ENCODE results near the gene SORCS1.

Gene SORCS1

DNA sequence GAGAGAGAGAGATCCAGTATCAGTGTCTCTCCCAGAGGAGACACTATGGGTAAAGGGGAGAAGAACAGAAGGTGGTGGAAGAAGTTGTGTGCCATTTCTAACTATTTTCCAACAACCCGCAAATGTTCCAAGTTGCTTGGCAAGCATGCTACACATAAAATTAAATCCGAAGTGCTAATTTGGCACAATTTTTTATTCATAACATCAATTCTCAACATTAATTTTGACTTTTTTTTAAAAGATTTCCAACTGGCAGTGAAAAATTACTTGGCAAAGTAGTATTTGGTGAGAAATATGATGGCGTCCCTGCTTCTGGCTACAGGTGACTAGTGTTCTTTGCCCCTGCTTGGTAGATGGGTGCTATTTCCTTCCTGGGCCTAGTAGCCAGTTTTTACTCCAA is 622.0 kb downstream of the SORCS1 start:
- no peak overlapping the region for H3K27ac ChIP-seq (ENCODE audit: low read depth, low read length)
- no peaks in the 10 kb centered on the region for H4K20me1 ChIP-seq (ENCODE audit: control insufficient read depth, insufficient read depth, low read depth, low read length)
- no peaks in the 10 kb centered on the region for H3K79me2 ChIP-seq (ENCODE audit: control insufficient read depth, low read length)
- H3K27me3 ChIP-seq (ENCODE audit: control insufficient read depth, low read length): no peaks in the 10 kb centered on the region
- no peaks in the 10 kb centered on the region for H3K9me3 ChIP-seq (ENCODE audit: control insufficient read depth, insufficient read depth, low read length)
- no peaks in the 10 kb centered on the region for H3K4me1 ChIP-seq (ENCODE audit: control insufficient read depth, low read length)
- H3K4me3 ChIP-seq (ENCODE audit: low read length): no peak overlapping the region
- TF ChIP-seq, protein P1, sequence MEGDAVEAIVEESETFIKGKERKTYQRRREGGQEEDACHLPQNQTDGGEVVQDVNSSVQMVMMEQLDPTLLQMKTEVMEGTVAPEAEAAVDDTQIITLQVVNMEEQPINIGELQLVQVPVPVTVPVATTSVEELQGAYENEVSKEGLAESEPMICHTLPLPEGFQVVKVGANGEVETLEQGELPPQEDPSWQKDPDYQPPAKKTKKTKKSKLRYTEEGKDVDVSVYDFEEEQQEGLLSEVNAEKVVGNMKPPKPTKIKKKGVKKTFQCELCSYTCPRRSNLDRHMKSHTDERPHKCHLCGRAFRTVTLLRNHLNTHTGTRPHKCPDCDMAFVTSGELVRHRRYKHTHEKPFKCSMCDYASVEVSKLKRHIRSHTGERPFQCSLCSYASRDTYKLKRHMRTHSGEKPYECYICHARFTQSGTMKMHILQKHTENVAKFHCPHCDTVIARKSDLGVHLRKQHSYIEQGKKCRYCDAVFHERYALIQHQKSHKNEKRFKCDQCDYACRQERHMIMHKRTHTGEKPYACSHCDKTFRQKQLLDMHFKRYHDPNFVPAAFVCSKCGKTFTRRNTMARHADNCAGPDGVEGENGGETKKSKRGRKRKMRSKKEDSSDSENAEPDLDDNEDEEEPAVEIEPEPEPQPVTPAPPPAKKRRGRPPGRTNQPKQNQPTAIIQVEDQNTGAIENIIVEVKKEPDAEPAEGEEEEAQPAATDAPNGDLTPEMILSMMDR (IDR thresholded peaks at IDR 0.05; ENCODE audit: low read depth, low read length, poor library complexity, severe bottlenecking): no peak
- TF ChIP-seq EZH2phosphoT487 (IDR thresholded peaks at IDR 0.05; ENCODE audit: borderline replicate concordance, low read length): no peak
- no peaks in the 10 kb centered on the region for H3K9me2 ChIP-seq (replicated peaks; ENCODE audit: control insufficient read depth, low read length)
- no peaks in the 10 kb centered on the region for H3K36me3 ChIP-seq (ENCODE audit: control insufficient read depth, low read length)
- no peaks in the 10 kb centered on the region for H3F3A ChIP-seq (ENCODE audit: control insufficient read depth, insufficient read depth)
- H3K4me2 ChIP-seq (ENCODE audit: low read length): no peak overlapping the region

DNA sequence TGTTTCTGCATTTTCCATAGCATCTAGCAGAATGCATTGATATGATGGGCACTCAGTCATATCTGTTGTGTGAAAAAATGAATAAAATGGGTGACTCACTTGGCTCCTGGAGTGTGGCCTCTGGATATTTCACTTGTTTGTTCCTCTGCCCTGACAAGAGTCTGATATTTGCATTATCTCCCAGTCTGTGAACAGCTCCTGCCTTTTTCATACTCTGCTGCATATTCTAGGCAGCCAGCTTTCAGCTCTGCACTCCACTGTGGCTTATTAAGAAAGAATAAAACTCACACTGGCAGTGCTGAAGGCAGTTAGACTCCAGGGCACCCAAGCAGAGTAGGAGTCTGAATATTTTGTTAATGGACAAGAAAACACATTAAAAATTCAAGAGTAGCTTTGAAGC is 623.9 kb downstream of the SORCS1 start:
- Histone ChIP-seq H3F3A (ENCODE audit: control insufficient read depth, insufficient read depth) (no peaks in the 10 kb centered on the region), H3K4me3 (ENCODE audit: low read length) (no peak overlapping the region), H3K27ac (ENCODE audit: low read depth, low read length) (no peak overlapping the region), H3K27me3 (ENCODE audit: control insufficient read depth, low read length) (no peaks in the 10 kb centered on the region), H3K9me2 (replicated peaks; ENCODE audit: control insufficient read depth, low read length) (no peaks in the 10 kb centered on the region), H3K4me1 (ENCODE audit: control insufficient read depth, low read length) (no peaks in the 10 kb centered on the region), H4K20me1 (ENCODE audit: control insufficient read depth, insufficient read depth, low read depth, low read length) (no peaks in the 10 kb centered on the region), H3K4me2 (ENCODE audit: low read length) (no peak overlapping the region), H3K9me3 (ENCODE audit: control insufficient read depth, insufficient read depth, low read length) (no peaks in the 10 kb centered on the region), H3K79me2 (ENCODE audit: control insufficient read depth, low read length) (no peaks in the 10 kb centered on the region), H3K36me3 (ENCODE audit: control insufficient read depth, low read length) (no peaks in the 10 kb centered on the region)
- TF ChIP-seq, protein P1 (IDR thresholded peaks at IDR 0.05; ENCODE audit: low read depth, low read length, poor library complexity, severe bottlenecking): no peak
- TF ChIP-seq EZH2phosphoT487 (IDR thresholded peaks at IDR 0.05; ENCODE audit: borderline replicate concordance, low read length): no peak

DNA sequence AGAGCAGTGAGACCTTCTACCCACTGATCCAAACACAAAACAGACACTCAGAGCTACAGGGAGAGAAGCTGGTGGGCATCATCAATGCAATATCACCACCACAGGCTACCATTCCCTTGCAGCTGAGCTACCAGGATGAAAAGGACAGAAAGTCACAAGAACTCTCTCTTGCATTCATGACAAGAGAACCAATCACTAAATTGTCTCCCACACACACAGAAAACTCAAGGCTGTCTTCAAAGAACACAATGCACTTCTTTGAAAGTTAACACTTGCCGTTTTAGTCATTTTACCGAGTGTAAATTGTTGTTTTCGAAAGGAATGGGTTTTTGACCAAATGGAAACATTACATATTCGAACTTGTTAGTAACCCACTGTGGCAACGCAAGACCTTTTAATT is 626.6 kb downstream of the SORCS1 start:
- no peaks in the 10 kb centered on the region for H3K27me3 ChIP-seq (ENCODE audit: control insufficient read depth, low read length)
- H3K79me2 ChIP-seq (ENCODE audit: control insufficient read depth, low read length): no peaks in the 10 kb centered on the region
- no peaks in the 10 kb centered on the region for H3F3A ChIP-seq (ENCODE audit: control insufficient read depth, insufficient read depth)
- H3K9me2 ChIP-seq (replicated peaks; ENCODE audit: control insufficient read depth, low read length): no peaks in the 10 kb centered on the region
- H4K20me1 ChIP-seq (ENCODE audit: control insufficient read depth, insufficient read depth, low read depth, low read length): no peaks in the 10 kb centered on the region
- no peaks in the 10 kb centered on the region for H3K4me1 ChIP-seq (ENCODE audit: control insufficient read depth, low read length)
- H3K4me3 ChIP-seq (ENCODE audit: low read length): no peak overlapping the region
- no peaks in the 10 kb centered on the region for H3K9me3 ChIP-seq (ENCODE audit: control insufficient read depth, insufficient read depth, low read length)
- no peak for TF ChIP-seq EZH2phosphoT487 (IDR thresholded peaks at IDR 0.05; ENCODE audit: borderline replicate concordance, low read length)
- TF ChIP-seq, protein P1 (IDR thresholded peaks at IDR 0.05; ENCODE audit: low read depth, low read length, poor library complexity, severe bottlenecking): no peak
- no peak overlapping the region for H3K4me2 ChIP-seq (ENCODE audit: low read length)
- no peak overlapping the region for H3K27ac ChIP-seq (ENCODE audit: low read depth, low read length)
- no peaks in the 10 kb centered on the region for H3K36me3 ChIP-seq (ENCODE audit: control insufficient read depth, low read length)
